ENCODE measurements around the gene SLC23A3. TPM values are rescaled to one million over a fixed set of nuclear protein-coding genes. Genes with fewer than 3 reads are reported as not detected.

The SLC23A3 gene, protein sequence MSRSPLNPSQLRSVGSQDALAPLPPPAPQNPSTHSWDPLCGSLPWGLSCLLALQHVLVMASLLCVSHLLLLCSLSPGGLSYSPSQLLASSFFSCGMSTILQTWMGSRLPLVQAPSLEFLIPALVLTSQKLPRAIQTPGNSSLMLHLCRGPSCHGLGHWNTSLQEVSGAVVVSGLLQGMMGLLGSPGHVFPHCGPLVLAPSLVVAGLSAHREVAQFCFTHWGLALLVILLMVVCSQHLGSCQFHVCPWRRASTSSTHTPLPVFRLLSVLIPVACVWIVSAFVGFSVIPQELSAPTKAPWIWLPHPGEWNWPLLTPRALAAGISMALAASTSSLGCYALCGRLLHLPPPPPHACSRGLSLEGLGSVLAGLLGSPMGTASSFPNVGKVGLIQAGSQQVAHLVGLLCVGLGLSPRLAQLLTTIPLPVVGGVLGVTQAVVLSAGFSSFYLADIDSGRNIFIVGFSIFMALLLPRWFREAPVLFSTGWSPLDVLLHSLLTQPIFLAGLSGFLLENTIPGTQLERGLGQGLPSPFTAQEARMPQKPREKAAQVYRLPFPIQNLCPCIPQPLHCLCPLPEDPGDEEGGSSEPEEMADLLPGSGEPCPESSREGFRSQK
- total RNA-seq (1 to 10 TPM; 3.5 to 7.3 TPM), polyA plus RNA-seq (1 to 10 TPM; 1.6 to 4.7 TPM)
- long read RNA-seq, donor 1, partial matches to known transcripts = 0 of 1 reads
- long read RNA-seq, donor 1, other reads (novel, unspliced or antisense) = 1 of 1 reads
- long read RNA-seq, donor 2, partial matches to known transcripts = 4 of 4 reads
- long read RNA-seq, donor 2, other reads (novel, unspliced or antisense) = 0 of 4 reads

DNA sequence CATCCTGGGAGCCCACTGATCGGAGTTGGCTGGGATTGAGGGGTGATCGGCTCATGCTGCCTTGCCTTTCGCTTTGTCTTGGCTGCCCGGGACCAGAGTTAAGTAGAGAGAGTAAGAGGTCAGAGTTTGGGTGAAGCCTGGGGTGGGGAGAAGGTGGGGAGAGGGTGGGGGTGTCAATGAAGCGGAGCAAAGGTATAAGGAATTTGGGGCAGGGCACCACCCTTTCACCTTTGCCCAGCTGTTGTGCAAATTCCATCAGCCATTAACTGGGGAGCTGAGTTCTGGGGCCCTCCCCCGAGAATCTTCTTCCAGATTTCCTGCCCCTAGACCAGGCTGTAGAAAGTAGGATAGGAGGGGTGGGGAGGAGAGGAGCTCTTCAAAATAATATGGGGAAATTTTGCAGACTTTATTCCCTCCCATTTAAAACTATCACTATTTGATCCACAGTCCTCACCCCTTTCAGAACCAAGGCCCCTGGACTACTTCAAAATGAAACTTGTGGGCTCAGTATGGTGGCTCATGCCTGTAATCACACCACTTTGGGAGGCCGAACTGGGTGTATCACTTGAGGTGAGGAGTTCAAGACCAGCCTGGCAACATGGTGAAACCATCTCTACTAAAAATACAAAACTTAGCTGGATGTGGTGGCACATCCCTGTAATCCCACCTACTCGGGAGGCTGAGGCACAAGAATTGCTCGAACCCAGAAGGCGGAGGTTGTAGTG is at the start of gene SLC23A3:
SLC23A3 (minus strand) TSS at position 100 of the 725 bp plus-strand sequence; CDS start at position 55, 45 bp downstream.
- Histone ChIP-seq H3K27me3 (ENCODE audit: control insufficient read depth in 1 of 2, insufficient read depth in 2 of 2, low read length in 1 of 2) (no peaks in the 10 kb centered on the region), H3K36me3 (ENCODE audit: control insufficient read depth in 1 of 2, insufficient read depth in 2 of 2, low read length in 1 of 2) (peaks cover 0 to 4% of the 10 kb centered on the region in 2 donors), H3K4me3 (ENCODE audit: low read length in 2 of 2) (no peak within 1 kb of the TSS), H3K4me1 (ENCODE audit: control insufficient read depth in 1 of 2, insufficient read depth in 2 of 2, low read length in 2 of 2) (no peaks in the 10 kb centered on the region), H3K27ac (ENCODE audit: low read depth in 1 of 2, low read length in 2 of 2) (no peak within 1 kb of the TSS), H3K9me3 (ENCODE audit: control insufficient read depth, low read length) (no peaks in the 10 kb centered on the region)
- intact Hi-C loops (cut with DNase I) = loop anchor here (5.0 to 10.0 kb wide), 3 partner anchors 127 to 365 kb away; partner anchors contain the start of gene DNPEP (in 1 of the 2)
- WGBS, 2 donors = 89 to 90% methylated on average over 10 of the region's 10 CpGs
- DNase-seq = no peak
- ATAC-seq (ENCODE audit: low FRiP score) = no peak

GRCh38 chr2:219218732-219219701 is 49.2 kb upstream of the SLC23A3 start, which contains the start of gene ABCB6:
ABCB6 (minus strand) TSS chr2:219218958; CDS start chr2:219218673, 285 bp downstream.
- Histone ChIP-seq H3K27me3 (ENCODE audit: control insufficient read depth in 1 of 2, insufficient read depth in 2 of 2, low read length in 1 of 2) (no peaks in the 10 kb centered on the region), H3K27ac (ENCODE audit: low read depth in 1 of 2, low read length in 2 of 2) (peak within 1 kb of the TSS in 1 of 2 donors; percentile 96), H3K9me3 (ENCODE audit: control insufficient read depth, low read length) (no peaks in the 10 kb centered on the region), H3K4me1 (ENCODE audit: control insufficient read depth in 1 of 2, insufficient read depth in 2 of 2, low read length in 2 of 2) (no peaks in the 10 kb centered on the region), H3K36me3 (ENCODE audit: control insufficient read depth in 1 of 2, insufficient read depth in 2 of 2, low read length in 1 of 2) (peaks cover 0 to 9% of the 10 kb centered on the region in 2 donors), H3K4me3 (ENCODE audit: low read length in 2 of 2) (peak within 1 kb of the TSS; percentile 1 to 31)
- intact Hi-C loops (cut with DNase I) = loop anchor here in 1 of 2 donors (2.0 kb wide), 3 partner anchors 34 to 58 kb away; partner anchors contain the start of genes CNPPD1, NHEJ1, TUBA4A and TUBA4B
- ATAC-seq (ENCODE audit: low FRiP score) (peak; percentile 95), DNase-seq (peak; percentile 98 to 99)
- 3 to 5% methylated on average over 71 of the region's 71 CpGs for WGBS, 2 donors

DNA sequence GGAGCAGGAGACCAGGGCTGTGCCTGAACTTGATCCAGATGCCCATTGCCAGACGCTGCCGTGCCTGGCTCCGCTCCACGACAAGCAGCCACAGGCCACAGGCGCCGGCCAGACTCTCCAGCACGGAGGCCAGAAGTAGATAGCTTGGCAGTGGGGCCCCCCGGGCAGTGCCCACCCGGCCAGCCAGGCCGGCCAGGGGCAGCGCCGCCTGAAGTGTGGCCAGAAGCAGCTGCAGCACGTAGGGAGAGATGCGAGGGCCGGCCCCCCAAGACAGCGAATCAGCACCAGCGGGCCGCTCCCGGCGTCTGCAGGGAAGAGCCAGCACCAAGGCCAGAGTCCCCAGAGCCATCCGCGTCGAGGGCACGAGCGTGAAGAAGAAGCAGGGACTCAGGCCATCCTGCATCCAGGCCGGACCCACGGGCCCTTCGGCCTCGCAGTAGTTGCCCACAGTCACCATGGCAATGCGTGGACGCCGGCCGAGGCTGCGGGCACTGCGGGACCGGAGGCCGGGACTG is 48.4 kb upstream of the SLC23A3 start:
- peak overlapping the region; percentile 1 to 31 for H3K4me3 ChIP-seq (ENCODE audit: low read length in 2 of 2)
- peaks cover 0 to 6% of the 10 kb centered on the region in 2 donors for H3K36me3 ChIP-seq (ENCODE audit: control insufficient read depth in 1 of 2, insufficient read depth in 2 of 2, low read length in 1 of 2)
- intact Hi-C loops (cut with DNase I) = loop anchor here in 1 of 2 donors (2.0 kb wide), 3 partner anchors 35 to 57 kb away; partner anchors contain the start of genes CNPPD1, NHEJ1, TUBA4A and TUBA4B
- WGBS, 2 donors = 0% methylated on average over 33 to 37 of the region's 37 CpGs
- peak; percentile 86 to 90 for DNase-seq
- peak; percentile 80 for ATAC-seq (ENCODE audit: low FRiP score)
- no peaks in the 10 kb centered on the region for H3K27me3 ChIP-seq (ENCODE audit: control insufficient read depth in 1 of 2, insufficient read depth in 2 of 2, low read length in 1 of 2)
- H3K9me3 ChIP-seq (ENCODE audit: control insufficient read depth, low read length) = no peaks in the 10 kb centered on the region
- H3K4me1 ChIP-seq (ENCODE audit: control insufficient read depth in 1 of 2, insufficient read depth in 2 of 2, low read length in 2 of 2) = no peaks in the 10 kb centered on the region
- H3K27ac ChIP-seq (ENCODE audit: low read depth in 1 of 2, low read length in 2 of 2) = peak overlapping the region in 1 of 2 donors; percentile 96

DNA sequence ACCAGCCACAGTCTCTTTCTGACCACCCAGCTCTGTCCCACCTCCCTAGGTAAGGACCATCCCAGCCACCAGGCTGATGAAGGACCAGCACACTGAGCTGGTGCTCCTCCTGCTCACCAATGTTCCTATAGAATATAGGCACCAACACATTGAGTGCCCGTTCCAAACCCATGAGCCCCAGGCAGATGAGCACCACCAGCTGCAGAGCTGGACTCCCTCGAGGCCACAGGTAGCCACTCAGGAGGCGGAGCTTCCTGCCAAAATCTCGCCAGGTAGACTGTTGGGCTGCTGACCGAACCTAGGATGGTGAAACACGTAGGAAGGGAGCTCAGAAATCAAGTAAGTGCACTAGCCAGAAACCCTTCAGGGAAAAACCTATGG is 46.7 kb upstream of the SLC23A3 start:
- intact Hi-C loops (cut with DNase I) = no loop called here
- no peak for ATAC-seq (ENCODE audit: low FRiP score)
- no peaks in the 10 kb centered on the region for H3K9me3 ChIP-seq (ENCODE audit: control insufficient read depth, low read length)
- no peak overlapping the region for H3K4me3 ChIP-seq (ENCODE audit: low read length in 2 of 2)
- WGBS, 2 donors = 94 to 95% methylated on average over 6 of the region's 6 CpGs
- no peaks in the 10 kb centered on the region for H3K27me3 ChIP-seq (ENCODE audit: control insufficient read depth in 1 of 2, insufficient read depth in 2 of 2, low read length in 1 of 2)
- DNase-seq = no peak
- H3K27ac ChIP-seq (ENCODE audit: low read depth in 1 of 2, low read length in 2 of 2) = no peak overlapping the region
- H3K36me3 ChIP-seq (ENCODE audit: control insufficient read depth in 1 of 2, insufficient read depth in 2 of 2, low read length in 1 of 2) = no peaks in the 10 kb centered on the region
- H3K4me1 ChIP-seq (ENCODE audit: control insufficient read depth in 1 of 2, insufficient read depth in 2 of 2, low read length in 2 of 2) = no peaks in the 10 kb centered on the region

DNA sequence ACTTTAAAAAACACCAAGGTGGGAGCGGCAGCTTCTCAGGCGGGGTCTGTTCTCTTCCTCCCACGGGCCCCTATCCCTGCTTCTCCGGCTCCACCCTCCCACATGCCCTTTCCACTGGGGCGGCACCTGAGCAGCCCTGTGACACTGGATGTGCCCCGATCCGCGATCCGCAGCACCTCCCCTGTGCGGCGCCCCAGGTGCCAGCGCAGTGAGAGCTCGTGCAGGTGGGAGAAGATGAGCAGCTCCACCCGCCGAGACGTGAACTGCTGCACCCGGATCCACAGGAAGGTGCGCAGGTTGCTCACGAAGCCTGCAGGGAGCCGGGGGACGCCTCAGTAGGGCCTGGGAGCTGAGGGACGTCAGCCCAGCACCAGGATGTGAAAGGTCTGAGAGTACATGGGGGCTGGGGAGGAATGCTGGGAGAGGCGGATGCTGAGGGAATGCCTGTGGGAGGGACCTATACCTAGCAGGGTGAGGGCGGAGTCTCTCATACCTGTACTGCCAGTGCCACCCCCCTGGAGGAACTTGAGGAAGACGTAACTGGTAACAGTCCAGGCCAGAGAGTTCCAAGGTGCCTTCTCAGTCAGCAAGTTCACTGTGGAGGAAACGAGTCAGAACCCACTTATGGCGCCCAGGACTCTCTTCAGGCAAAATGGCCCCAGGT is 46.2 kb upstream of the SLC23A3 start:
- H3K27ac ChIP-seq (ENCODE audit: low read depth in 1 of 2, low read length in 2 of 2) = no peak overlapping the region
- intact Hi-C loops (cut with DNase I) = no loop called here
- WGBS, 2 donors = 94 to 97% methylated on average over 27 of the region's 27 CpGs
- no peak overlapping the region for H3K4me3 ChIP-seq (ENCODE audit: low read length in 2 of 2)
- H3K27me3 ChIP-seq (ENCODE audit: control insufficient read depth in 1 of 2, insufficient read depth in 2 of 2, low read length in 1 of 2) = no peaks in the 10 kb centered on the region
- no peaks in the 10 kb centered on the region for H3K36me3 ChIP-seq (ENCODE audit: control insufficient read depth in 1 of 2, insufficient read depth in 2 of 2, low read length in 1 of 2)
- H3K4me1 ChIP-seq (ENCODE audit: control insufficient read depth in 1 of 2, insufficient read depth in 2 of 2, low read length in 2 of 2) = no peaks in the 10 kb centered on the region
- H3K9me3 ChIP-seq (ENCODE audit: control insufficient read depth, low read length) = no peaks in the 10 kb centered on the region
- no peak for DNase-seq
- ATAC-seq (ENCODE audit: low FRiP score) = no peak

GRCh38 chr2:219214786-219215185 is 45.0 kb upstream of the SLC23A3 start:
- no peak for DNase-seq
- no peaks in the 10 kb centered on the region for H3K9me3 ChIP-seq (ENCODE audit: control insufficient read depth, low read length)
- no peak overlapping the region for H3K4me3 ChIP-seq (ENCODE audit: low read length in 2 of 2)
- H3K27me3 ChIP-seq (ENCODE audit: control insufficient read depth in 1 of 2, insufficient read depth in 2 of 2, low read length in 1 of 2) = no peaks in the 10 kb centered on the region
- H3K27ac ChIP-seq (ENCODE audit: low read depth in 1 of 2, low read length in 2 of 2) = no peak overlapping the region
- intact Hi-C loops (cut with DNase I) = no loop called here
- WGBS, 2 donors = 93 to 94% methylated on average over 6 of the region's 6 CpGs
- no peak for ATAC-seq (ENCODE audit: low FRiP score)
- peaks cover 0 to 2% of the 10 kb centered on the region in 2 donors for H3K36me3 ChIP-seq (ENCODE audit: control insufficient read depth in 1 of 2, insufficient read depth in 2 of 2, low read length in 1 of 2)
- H3K4me1 ChIP-seq (ENCODE audit: control insufficient read depth in 1 of 2, insufficient read depth in 2 of 2, low read length in 2 of 2) = no peaks in the 10 kb centered on the region

- Histone ChIP-seq H3K36me3 (ENCODE audit: control insufficient read depth in 1 of 2, insufficient read depth in 2 of 2, low read length in 1 of 2) (peaks cover 0 to 5% of the 10 kb centered on the region in 2 donors), H3K4me1 (ENCODE audit: control insufficient read depth in 1 of 2, insufficient read depth in 2 of 2, low read length in 2 of 2) (no peaks in the 10 kb centered on the region), H3K9me3 (ENCODE audit: control insufficient read depth, low read length) (no peaks in the 10 kb centered on the region), H3K4me3 (ENCODE audit: low read length in 2 of 2) (no peak overlapping the region), H3K27me3 (ENCODE audit: control insufficient read depth in 1 of 2, insufficient read depth in 2 of 2, low read length in 1 of 2) (no peaks in the 10 kb centered on the region), H3K27ac (ENCODE audit: low read depth in 1 of 2, low read length in 2 of 2) (no peak overlapping the region)
- ATAC-seq (ENCODE audit: low FRiP score) (no peak), DNase-seq (no peak)
- intact Hi-C loops (cut with DNase I) = no loop called here
- WGBS, 2 donors = 95% methylated on average over 15 of the region's 15 CpGs
Observed at GRCh38 chr2:219214141-219214540, 44.3 kb upstream of the SLC23A3 start.
